HT-29 (cell line): ENCODE results near the gene CCDC150. TPM values are rescaled to one million over a fixed set of nuclear protein-coding genes. Genes with fewer than 3 reads are reported as not detected.
"Not testable (repeated sequence)": the region's sequence is repeated elsewhere in the genome, so short reads cannot be mapped to it uniquely, and the experiment has no call there.

Experiments used
- DNase-seq: peaks from one replicate; pipeline ENCODE4 v3.0.0-alpha.2; 2015; ENCODE audit warnings: low spot score
- total RNA-seq: library from RNA; depleted of rRNA; stranded (reverse); fragments of >200 nt; shearing (Covaris generic); gene quantifications from 2 replicates; pipeline ENCODE4 v1.2.3, GENCODE V29; 2014

CCDC150 gene
- total RNA-seq, 1 experiment from 2014 or later: 8.9 TPM

- DNase-seq: no peak
Observed at GRCh38 chr2:196635156-196635555, 4.4 kb upstream of the CCDC150 start.

GRCh38 chr2:196638765-196639164 lies 750 bp upstream of the CCDC150 start:
- no peak for DNase-seq

- DNase-seq: no peak
Observed at GRCh38 chr2:196640031-196640548, 575 bp downstream of the CCDC150 start.

GRCh38 chr2:196649202-196649601 lies 9.7 kb downstream of the CCDC150 start:
- no peak for DNase-seq

- DNase-seq: no peak
Observed at GRCh38 chr2:196651387-196652094, 12.0 kb downstream of the CCDC150 start.

- DNase-seq: no peak
Observed at GRCh38 chr2:196652869-196653268, 13.4 kb downstream of the CCDC150 start.

- no peak for DNase-seq
Observed at GRCh38 chr2:196653843-196654242, 14.3 kb downstream of the CCDC150 start.

GRCh38 chr2:196655761-196656160 lies 16.2 kb downstream of the CCDC150 start:
- DNase-seq: no peak

GRCh38 chr2:196657333-196657732 lies 17.8 kb downstream of the CCDC150 start:
- no peak for DNase-seq

- DNase-seq: no peak
Observed at GRCh38 chr2:196659844-196660243, 20.3 kb downstream of the CCDC150 start.

- no peak for DNase-seq
Observed at GRCh38 chr2:196660244-196660643, 20.7 kb downstream of the CCDC150 start.

- DNase-seq: no peak
Observed at GRCh38 chr2:196670342-196670741, 30.8 kb downstream of the CCDC150 start.

GRCh38 chr2:196675963-196676362 lies 36.4 kb downstream of the CCDC150 start:
- no peak for DNase-seq

GRCh38 chr2:196677404-196677803 lies 37.9 kb downstream of the CCDC150 start:
- no peak for DNase-seq

GRCh38 chr2:196679368-196679767 lies 39.9 kb downstream of the CCDC150 start:
- DNase-seq: no peak

- no peak for DNase-seq
Observed at GRCh38 chr2:196681510-196681909, 42.0 kb downstream of the CCDC150 start.

GRCh38 chr2:196685792-196686191 lies 46.3 kb downstream of the CCDC150 start:
- no peak for DNase-seq

GRCh38 chr2:196686737-196687136 lies 47.2 kb downstream of the CCDC150 start:
- not testable (repeated sequence) for DNase-seq

GRCh38 chr2:196696423-196697079 lies 57.0 kb downstream of the CCDC150 start:
- DNase-seq: peak; percentile 77

GRCh38 chr2:196697825-196698224 lies 58.3 kb downstream of the CCDC150 start:
- DNase-seq: no peak

GRCh38 chr2:196702641-196703040 lies 63.1 kb downstream of the CCDC150 start:
- DNase-seq: no peak

- DNase-seq: no peak
Observed at GRCh38 chr2:196703695-196704094, 64.2 kb downstream of the CCDC150 start.

- not testable (repeated sequence) for DNase-seq
Observed at GRCh38 chr2:196710056-196710455, 70.5 kb downstream of the CCDC150 start.
